GM21526 (cell line): ENCODE measurements around the gene RASEF.

Experiments
- ATAC-seq: cut with Tn5 transposase; IDR thresholded peaks from one replicate; pipeline ENCODE4 v1.9.1; 2021; ENCODE audit warnings: moderate library complexity; ENCODE audit not compliant: unreplicated experiment, low FRiP score

The RASEF gene

DNA sequence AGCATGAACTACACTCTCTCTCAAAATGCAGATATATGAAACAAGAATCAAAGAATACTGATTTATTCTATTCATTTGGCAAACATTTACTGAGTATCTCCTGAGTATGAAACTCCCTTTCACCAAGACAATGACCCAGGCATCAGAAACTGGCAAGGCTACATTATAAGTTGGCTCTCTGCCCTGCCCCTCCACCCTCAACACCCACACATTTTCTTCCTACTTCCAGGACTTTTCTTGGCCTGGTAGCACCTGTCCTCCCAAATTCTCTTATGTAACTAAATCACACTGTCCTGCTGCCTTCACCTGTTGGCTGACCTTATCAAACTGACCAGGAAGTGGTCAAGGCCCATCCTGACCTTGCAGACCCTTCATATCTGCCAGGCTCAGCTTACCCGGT, 3.5 kb downstream of the RASEF start:
- ATAC-seq = no peak

- ATAC-seq = no peak
Measured at GRCh38 chr9:83056911-83057310, 6.0 kb downstream of the RASEF start.

DNA sequence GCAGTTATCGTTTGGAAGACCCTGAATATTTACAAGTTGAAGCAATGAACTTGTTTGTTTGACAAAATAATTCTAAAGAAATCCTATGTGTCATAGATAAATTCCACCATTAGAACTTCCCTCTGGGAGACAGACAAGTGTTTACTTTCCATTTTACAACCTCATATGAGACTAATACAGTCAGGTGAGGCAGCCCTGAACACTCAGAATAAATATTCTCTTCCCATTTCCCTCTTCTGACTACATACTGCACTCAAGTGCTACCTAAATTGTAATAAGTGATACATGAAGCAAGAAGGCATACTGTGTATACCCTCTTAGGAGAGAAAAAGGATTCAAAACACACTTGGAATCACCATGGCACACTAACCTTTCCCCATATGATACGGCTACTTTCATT, 6.8 kb downstream of the RASEF start:
- no peak for ATAC-seq

DNA sequence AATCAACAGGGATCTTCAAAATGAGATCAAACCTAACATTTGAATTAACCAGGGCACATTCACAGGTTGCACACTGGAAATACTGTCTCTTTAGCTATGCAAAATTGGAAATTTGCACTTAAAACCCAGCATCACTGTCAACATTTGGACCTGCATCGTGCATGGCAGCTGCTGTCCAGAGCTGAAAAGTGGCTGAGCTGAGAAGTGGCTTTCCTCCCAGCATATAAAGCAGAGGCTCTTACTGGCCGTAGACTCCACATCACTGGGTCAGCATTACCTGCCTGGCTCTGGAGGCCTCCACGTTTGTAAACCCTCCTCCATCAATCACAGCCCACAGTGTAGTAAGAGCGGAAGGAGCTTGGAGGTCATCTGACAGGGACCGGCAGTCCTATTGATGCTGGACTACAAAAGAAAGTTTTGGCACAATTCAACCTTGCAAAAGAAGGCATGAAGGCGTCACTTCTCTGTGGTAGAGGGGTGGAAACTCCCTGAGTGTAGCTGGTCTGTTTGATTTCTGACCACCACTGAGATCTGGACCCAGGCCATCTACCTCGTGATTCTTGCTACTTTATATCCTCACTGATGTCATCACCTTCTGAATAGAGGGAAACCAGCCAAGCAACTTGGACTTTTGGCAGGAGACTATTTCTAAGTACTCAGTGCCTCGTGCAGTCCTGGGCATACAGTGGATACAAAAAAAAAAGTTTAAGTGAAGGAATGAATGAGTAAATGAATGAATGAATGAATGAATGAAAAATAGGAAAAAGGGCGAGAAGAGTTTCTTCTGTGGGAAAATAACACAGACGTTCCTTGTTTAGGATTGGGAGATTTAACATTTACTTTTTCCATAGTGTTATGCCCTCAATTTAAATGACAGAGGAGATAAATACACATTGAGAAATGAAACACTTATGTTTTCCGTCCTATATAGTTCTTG, 14.8 kb downstream of the RASEF start:
- ATAC-seq = no peak

DNA sequence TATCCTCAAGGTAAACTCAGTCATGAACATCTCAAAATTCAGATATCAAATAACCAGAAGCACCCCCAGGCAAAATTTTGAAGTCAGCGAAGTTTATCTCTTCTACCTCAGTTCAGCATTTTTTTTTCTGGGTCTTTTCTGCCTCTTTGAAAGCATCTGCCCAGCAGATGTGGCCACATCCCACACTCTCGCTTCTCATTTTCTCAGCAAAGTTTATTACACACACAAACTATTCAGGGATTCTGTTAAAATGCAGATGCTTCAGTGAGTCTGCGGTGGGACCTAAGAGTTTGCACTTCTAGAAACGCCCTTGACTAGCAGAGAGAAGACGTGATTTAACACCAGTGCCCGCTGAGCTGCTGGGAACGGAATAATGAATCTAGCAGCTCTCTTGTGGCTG, 19.3 kb downstream of the RASEF start:
- ATAC-seq = peak; percentile 61

- no peak for ATAC-seq
Measured at GRCh38 chr9:83041771-83042170, 21.2 kb downstream of the RASEF start.

GRCh38 chr9:83039303-83039702, 23.6 kb downstream of the RASEF start:
- ATAC-seq = no peak

GRCh38 chr9:83036043-83036442, 26.9 kb downstream of the RASEF start:
- no peak for ATAC-seq

GRCh38 chr9:83035143-83035542, 27.8 kb downstream of the RASEF start:
- ATAC-seq = no peak

DNA sequence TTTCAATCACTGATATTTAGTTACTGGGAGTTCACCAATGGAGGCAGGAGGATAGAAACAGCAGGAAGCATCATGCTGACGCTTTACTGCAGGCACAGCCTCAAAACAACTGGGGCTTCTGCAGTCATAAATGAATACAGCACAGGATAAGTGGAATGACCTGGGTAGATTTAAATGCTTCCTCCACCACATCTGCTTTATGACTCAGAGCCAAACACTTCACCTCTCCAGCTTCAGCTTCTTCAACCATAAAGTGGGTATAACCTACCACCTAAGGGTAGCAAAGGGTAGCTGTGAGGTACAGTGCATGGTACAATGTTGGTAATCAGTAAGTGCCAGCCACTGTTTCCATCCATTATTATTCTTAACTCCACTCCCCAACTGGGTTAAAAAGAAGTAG, 28.4 kb downstream of the RASEF start:
- ATAC-seq = no peak

GRCh38 chr9:83034026-83034425, 28.9 kb downstream of the RASEF start:
- no peak for ATAC-seq

DNA sequence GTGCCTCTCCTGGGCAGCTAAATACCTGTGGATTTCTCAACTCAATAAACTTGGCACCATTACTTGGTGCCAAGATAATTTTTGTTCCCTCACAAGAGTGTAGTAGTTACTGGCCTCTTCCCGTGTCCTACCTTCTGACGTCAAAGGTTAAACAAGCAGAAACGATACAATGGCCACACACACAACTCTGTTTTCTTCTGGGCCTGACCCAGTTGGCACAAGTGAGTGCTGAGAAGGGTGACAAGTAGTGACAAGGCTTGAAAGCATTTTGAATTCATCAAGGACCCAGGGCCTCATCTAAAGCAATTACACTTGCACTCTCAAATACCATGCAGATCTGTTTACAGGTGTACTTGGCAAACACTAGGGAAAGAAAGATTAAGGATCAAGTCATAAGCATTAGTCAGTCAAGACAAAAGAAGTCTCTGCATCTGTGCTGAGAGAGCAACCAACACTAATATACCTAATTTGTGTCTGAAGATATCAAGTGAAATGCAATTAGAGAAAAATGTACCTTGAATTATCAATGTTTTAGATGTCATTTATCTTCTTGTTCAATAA, 30.8 kb downstream of the RASEF start:
- no peak for ATAC-seq

DNA sequence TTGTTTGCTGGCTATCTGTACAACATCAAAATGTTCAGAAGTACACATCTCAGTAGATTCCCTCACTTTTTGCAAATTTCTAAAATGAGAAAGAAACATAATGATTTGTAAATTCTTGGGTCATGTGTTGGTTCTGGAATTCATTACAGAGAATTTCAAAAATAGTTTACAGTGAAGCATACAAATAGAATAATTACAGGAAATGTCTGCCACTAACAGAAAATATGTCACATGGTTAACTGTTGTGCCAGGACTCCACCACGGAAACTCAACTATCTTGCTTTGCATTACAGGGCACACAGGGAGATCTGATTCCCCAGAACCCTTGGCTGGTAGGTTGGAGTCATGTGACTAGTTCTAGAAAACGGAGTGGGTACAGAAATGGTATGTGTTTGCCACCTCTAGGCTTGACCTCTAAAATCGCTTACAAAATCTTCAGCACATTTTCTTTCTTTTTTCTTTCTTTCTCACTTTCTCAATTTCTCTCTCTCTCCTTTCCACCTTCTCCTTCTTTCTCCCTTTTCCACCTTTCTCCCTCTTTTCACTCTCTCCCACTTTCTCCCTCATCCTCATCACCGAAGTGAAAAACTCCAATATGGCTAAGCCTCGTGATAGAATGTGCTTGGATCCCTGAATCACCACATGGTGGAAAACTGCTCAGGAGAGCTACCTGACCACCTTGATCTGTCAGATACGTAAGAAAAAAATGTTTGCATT, 32.4 kb downstream of the RASEF start:
- ATAC-seq = no peak

DNA sequence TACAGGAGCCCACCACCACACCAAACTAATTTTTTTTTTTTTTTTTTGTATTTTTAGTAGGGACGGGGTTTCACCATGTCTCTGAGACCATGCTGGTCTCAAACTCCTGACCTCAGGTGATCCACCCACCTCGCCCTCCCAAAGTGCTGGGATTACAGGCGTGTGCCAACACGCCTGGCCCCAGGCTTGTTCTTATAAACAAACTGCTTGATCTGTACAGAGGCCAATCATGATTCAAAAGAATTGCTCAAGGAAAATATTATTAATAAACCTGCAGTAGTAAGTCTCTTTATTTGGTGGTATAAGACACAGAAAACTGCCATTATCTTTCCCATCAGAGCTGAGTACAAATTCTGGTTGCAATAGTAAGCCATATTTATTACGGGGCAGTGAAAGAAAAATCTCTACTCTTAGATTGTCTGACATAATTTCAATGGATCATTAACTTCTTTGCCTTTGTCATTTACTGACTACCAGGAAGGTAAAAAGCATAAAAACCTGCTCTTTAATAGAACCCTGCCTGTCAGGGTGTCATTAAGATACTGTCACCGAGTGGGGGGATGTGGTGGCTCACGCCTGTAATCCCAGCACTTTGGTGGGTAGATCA, 33.3 kb downstream of the RASEF start:
- no peak for ATAC-seq

GRCh38 chr9:83027153-83027891, 35.6 kb downstream of the RASEF start:
- no peak for ATAC-seq

GRCh38 chr9:83024506-83025125, 38.3 kb downstream of the RASEF start:
- ATAC-seq = no peak

- no peak for ATAC-seq
Measured at GRCh38 chr9:83023151-83023550, 39.8 kb downstream of the RASEF start.

DNA sequence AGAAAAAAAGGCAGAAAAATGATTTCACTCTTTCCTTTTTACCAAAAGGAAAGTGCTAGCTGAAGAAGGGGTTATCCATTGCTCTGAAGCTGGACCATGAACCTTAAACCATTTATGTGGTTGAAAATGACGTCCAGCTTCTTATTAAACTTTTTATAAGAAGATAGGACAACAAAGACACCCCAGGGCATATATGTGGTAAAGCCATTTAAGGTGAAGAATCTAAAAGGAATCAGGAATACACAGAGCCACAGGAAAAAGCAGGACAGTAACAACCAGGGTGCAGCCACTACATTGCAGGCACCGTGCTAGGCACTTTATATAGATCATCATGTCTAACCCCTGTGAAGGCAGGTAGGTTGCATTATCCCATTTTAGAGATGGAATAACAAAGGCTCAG, 42.1 kb downstream of the RASEF start:
- ATAC-seq = no peak

GRCh38 chr9:83020327-83020726, 42.6 kb downstream of the RASEF start:
- no peak for ATAC-seq

DNA sequence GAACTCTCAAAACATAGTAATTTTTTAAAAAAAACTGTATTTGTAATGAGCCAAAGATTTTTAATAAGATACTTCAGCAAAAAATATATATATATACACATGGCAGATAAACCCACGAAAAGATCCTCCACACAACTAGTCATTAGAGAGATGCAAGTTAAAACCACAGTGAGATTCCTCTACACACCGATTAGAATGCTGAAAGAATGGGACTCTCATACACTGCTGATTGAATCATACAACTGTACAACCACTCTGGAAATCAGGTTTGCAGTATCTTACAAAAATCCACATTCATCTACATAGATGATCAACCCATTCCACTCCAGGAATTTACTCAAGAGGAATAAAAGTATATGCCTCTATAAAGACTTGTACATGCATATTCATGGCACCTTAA, 43.7 kb downstream of the RASEF start:
- no peak for ATAC-seq
